Caco-2 (cell line): Measurements from ENCODE around the gene MRLN. TPM values are rescaled to one million over a fixed set of nuclear protein-coding genes. Genes with fewer than 3 reads are reported as not detected.

Source experiments
- BruUV-seq: library from RNA; stranded (reverse); fragments of 400-500 nt; replicated peaks from 2 replicates; lab custom pipeline; 2021; lab: Mats Ljungman, UMichigan
- CTCF ChIA-PET: fragments of 300-600 bp; sonication (Branson Sonifier 250); formaldehyde crosslinking; loops from one replicate; lab custom pipeline; 2022; ENCODE audit warnings: antibody characterized with exemption; lab: Charles Lee
- POLR2A ChIA-PET: fragments of 300-600 bp; sonication (Branson Sonifier 250); formaldehyde crosslinking; loops from one replicate; lab custom pipeline; 2022; ENCODE audit warnings: antibody characterized with exemption; lab: Charles Lee
- DNase-seq, 2 experiments: peaks; one replicate each; pipeline versions ENCODE4 v3.0.0 to v3.0.0-alpha.2; 2020 to 2022
- H3K27me3 ChIP-seq: replicated peaks from 2 replicates; pipeline ENCODE4 v1.6.0; 2011; ENCODE audit warnings: low read length; ENCODE audit not compliant: control insufficient read depth, insufficient read depth
- H3K36me3 ChIP-seq: 2 replicates; pipeline ENCODE4 v1.5.1; 2011; ENCODE audit warnings: low read length; ENCODE audit not compliant: control insufficient read depth, insufficient read depth
- H3K4me1 ChIP-seq: fragments of 250-450 bp; sonication (Bioruptor Pico); 2 replicates; pipeline ENCODE4 v1.5.1; 2020; ENCODE audit warnings: mild to moderate bottlenecking
- H3K4me3 ChIP-seq: 2 replicates; pipeline ENCODE4 v1.5.1; 2011; ENCODE audit warnings: low read depth, mild to moderate bottlenecking, control low read depth, low read length
- H3K9me3 ChIP-seq: fragments of 250-450 bp; sonication (Bioruptor Pico); 2 replicates; pipeline ENCODE4 v1.5.1; 2020; ENCODE audit warnings: mild to moderate bottlenecking, moderate library complexity
- H3K27ac Mint-ChIP-seq: one replicate; pipeline ENCODE4 v1.8.0; 2022; ENCODE audit warnings: mixed read lengths; ENCODE audit not compliant: unreplicated experiment
- H3K27me3 Mint-ChIP-seq: one replicate; pipeline ENCODE4 v1.8.0; 2022; ENCODE audit warnings: mixed read lengths; ENCODE audit not compliant: insufficient read depth, unreplicated experiment
- H3K36me3 Mint-ChIP-seq: one replicate; pipeline ENCODE4 v1.8.0; 2022; ENCODE audit warnings: mild to moderate bottlenecking, mixed read lengths; ENCODE audit not compliant: insufficient read depth, unreplicated experiment
- H3K4me1 Mint-ChIP-seq: one replicate; pipeline ENCODE4 v1.8.0; 2022; ENCODE audit warnings: low read depth, mixed read lengths; ENCODE audit not compliant: unreplicated experiment
- H3K4me3 Mint-ChIP-seq: one replicate; pipeline ENCODE4 v1.8.0; 2022; ENCODE audit warnings: mild to moderate bottlenecking, moderate library complexity, mixed read lengths; ENCODE audit not compliant: unreplicated experiment
- H3K9me3 Mint-ChIP-seq: one replicate; pipeline ENCODE4 v1.8.0; 2022; ENCODE audit warnings: mixed read lengths; ENCODE audit not compliant: unreplicated experiment
- intact Hi-C: fragments of 100-400 bp; cut with micrococcal nuclease; formaldehyde crosslinking; loops from one replicate; pipeline ENCODE4 v1.10.0; 2022; ENCODE audit not compliant: unreplicated experiment
- total RNA-seq: library from RNA; stranded (reverse); gene quantifications from 2 replicates; pipeline ENCODE4 v1.2.3, GENCODE V29; 2022
- TF ChIP-seq, protein P1 (sequence below), 2 experiments: fragments of 200-600 bp in 1 of 2; IDR thresholded peaks; 1 replicate in 1 of 2; 2 replicates in 1 of 2; pipeline versions ENCODE4 v1.5.1 to v1.8.0; 2011 to 2022; ENCODE audit warnings: antibody characterized with exemption in 1 of 2, control low read depth in 1 of 2, inconsistent platforms in 1 of 2, low read depth in 1 of 2, low read length in 1 of 2, mild to moderate bottlenecking in 1 of 2, moderate library complexity in 1 of 2; ENCODE audit not compliant: insufficient read depth in 1 of 2, severe bottlenecking in 1 of 2, unreplicated experiment in 1 of 2

Gene MRLN
- total RNA-seq, 1 experiment from 2014 or later = 0.98 TPM

- H3K4me1 ChIP-seq = no peaks in the 10 kb centered on the region
- no peaks in the 10 kb centered on the region for H3K36me3 Mint-ChIP-seq
- DNase-seq = no peak
- POLR2A ChIA-PET = interaction anchor here (0.6 kb wide), 1 partner anchor 10 kb away, joined by 7 read pairs; no protein-coding TSS in a partner anchor
- no TSS peak for BruUV-seq
- H3K36me3 ChIP-seq = no peaks in the 10 kb centered on the region
- intact Hi-C loops = loop anchor here (5.0 kb wide), 1 partner anchor 80 kb away; no protein-coding TSS in a partner anchor
- no peak overlapping the region for H3K27ac Mint-ChIP-seq
- TF ChIP-seq, protein P1, sequence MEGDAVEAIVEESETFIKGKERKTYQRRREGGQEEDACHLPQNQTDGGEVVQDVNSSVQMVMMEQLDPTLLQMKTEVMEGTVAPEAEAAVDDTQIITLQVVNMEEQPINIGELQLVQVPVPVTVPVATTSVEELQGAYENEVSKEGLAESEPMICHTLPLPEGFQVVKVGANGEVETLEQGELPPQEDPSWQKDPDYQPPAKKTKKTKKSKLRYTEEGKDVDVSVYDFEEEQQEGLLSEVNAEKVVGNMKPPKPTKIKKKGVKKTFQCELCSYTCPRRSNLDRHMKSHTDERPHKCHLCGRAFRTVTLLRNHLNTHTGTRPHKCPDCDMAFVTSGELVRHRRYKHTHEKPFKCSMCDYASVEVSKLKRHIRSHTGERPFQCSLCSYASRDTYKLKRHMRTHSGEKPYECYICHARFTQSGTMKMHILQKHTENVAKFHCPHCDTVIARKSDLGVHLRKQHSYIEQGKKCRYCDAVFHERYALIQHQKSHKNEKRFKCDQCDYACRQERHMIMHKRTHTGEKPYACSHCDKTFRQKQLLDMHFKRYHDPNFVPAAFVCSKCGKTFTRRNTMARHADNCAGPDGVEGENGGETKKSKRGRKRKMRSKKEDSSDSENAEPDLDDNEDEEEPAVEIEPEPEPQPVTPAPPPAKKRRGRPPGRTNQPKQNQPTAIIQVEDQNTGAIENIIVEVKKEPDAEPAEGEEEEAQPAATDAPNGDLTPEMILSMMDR (IDR thresholded peaks at IDR 0.05; ENCODE audit: insufficient read depth in 1 of 2, low read depth in 1 of 2, low read length in 1 of 2, severe bottlenecking in 1 of 2, unreplicated experiment in 1 of 2) = no peak
- H3K9me3 Mint-ChIP-seq = no peaks in the 10 kb centered on the region
- CTCF ChIA-PET = interaction anchor here (0.6 kb wide), 1 partner anchor 102 kb away, joined by 5 read pairs; no protein-coding TSS in a partner anchor
- no peak overlapping the region for H3K4me3 ChIP-seq
- H3K27me3 Mint-ChIP-seq = peaks cover 24% of the 10 kb centered on the region
- H3K27me3 ChIP-seq = peaks cover 5% of the 10 kb centered on the region
- no peaks in the 10 kb centered on the region for H3K9me3 ChIP-seq
- H3K4me1 Mint-ChIP-seq = no peaks in the 10 kb centered on the region
- H3K4me3 Mint-ChIP-seq = no peak overlapping the region
Observed at GRCh38 chr10:59706851-59707797, 46.1 kb downstream of the MRLN start.

GRCh38 chr10:59705931-59706330 is 47.3 kb downstream of the MRLN start:
- H3K4me1 Mint-ChIP-seq = no peaks in the 10 kb centered on the region
- no peak overlapping the region for H3K4me3 Mint-ChIP-seq
- no peaks in the 10 kb centered on the region for H3K9me3 Mint-ChIP-seq
- peaks cover 29% of the 10 kb centered on the region for H3K27me3 Mint-ChIP-seq
- TF ChIP-seq, protein P1 (IDR thresholded peaks at IDR 0.05; ENCODE audit: insufficient read depth in 1 of 2, low read depth in 1 of 2, low read length in 1 of 2, severe bottlenecking in 1 of 2, unreplicated experiment in 1 of 2) = no peak
- intact Hi-C loops = loop anchor here (5.0 kb wide), 1 partner anchor 79 kb away; no protein-coding TSS in a partner anchor
- no peak for DNase-seq
- ChIA-PET POLR2A (no interaction called here), CTCF (no interaction called here)
- Histone ChIP-seq H3K4me1 (no peaks in the 10 kb centered on the region), H3K36me3 (no peaks in the 10 kb centered on the region), H3K27me3 (peaks cover 4% of the 10 kb centered on the region), H3K4me3 (no peak overlapping the region), H3K9me3 (no peaks in the 10 kb centered on the region)
- H3K27ac Mint-ChIP-seq = no peak overlapping the region
- no TSS peak for BruUV-seq
- H3K36me3 Mint-ChIP-seq = no peaks in the 10 kb centered on the region

DNA sequence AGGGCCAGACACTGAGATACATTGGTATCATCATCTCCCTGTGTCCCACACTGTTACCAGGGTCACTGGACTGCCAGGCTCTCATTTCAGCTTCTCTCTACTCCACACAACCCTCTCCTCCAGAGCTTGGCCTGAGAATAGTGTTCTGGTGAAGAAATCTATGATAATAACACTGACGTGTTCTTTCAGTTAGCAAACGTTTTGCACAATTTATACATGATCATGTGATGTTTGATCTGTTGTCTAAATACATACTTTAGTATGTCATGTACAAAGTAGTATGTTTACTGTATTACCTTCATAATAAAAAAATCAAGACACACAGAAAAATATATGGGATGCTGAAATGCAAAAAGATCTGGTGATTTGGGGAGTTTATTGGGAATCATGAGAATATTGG is 48.6 kb downstream of the MRLN start:
- Histone ChIP-seq H3K36me3 (no peaks in the 10 kb centered on the region), H3K4me1 (no peaks in the 10 kb centered on the region), H3K4me3 (no peak overlapping the region), H3K9me3 (no peaks in the 10 kb centered on the region), H3K27me3 (no peaks in the 10 kb centered on the region; the same call in 1 of the 2 replicates)
- Mint-ChIP-seq H3K27ac (no peak overlapping the region), H3K9me3 (no peaks in the 10 kb centered on the region), H3K27me3 (peaks cover 23% of the 10 kb centered on the region), H3K4me3 (no peak overlapping the region), H3K36me3 (no peaks in the 10 kb centered on the region), H3K4me1 (no peaks in the 10 kb centered on the region)
- TF ChIP-seq, protein P1 (IDR thresholded peaks at IDR 0.05; ENCODE audit: insufficient read depth in 1 of 2, low read depth in 1 of 2, low read length in 1 of 2, severe bottlenecking in 1 of 2, unreplicated experiment in 1 of 2) = no peak
- POLR2A ChIA-PET = no interaction called here
- no peak for DNase-seq
- intact Hi-C loops = loop anchor here (5.0 kb wide), 1 partner anchor 77 kb away; no protein-coding TSS in a partner anchor
- no TSS peak for BruUV-seq
- CTCF ChIA-PET = no interaction called here
